Mammary epithelial cell (primary cell): ENCODE measurements around the gene VAV1.

Experiments
- CTCF ChIP-seq, 2 donors: IDR thresholded peaks in 1 of 2; conservative IDR thresholded peaks in 1 of 2; 2 replicates each; pipeline ENCODE4 v1.5.1; 2011 to 2012; ENCODE audit warnings: inconsistent platforms in 2 of 2, low read length in 2 of 2, mild to moderate bottlenecking in 2 of 2, control low read depth in 1 of 2, low read depth in 1 of 2; ENCODE audit not compliant: insufficient read depth in 1 of 2; ENCODE audit errors: extremely low read depth in 1 of 2
- EZH2 ChIP-seq: IDR thresholded peaks from 2 replicates; pipeline ENCODE4 v1.6.1; 2012; ENCODE audit warnings: low read length, inconsistent platforms, borderline replicate concordance

DNA sequence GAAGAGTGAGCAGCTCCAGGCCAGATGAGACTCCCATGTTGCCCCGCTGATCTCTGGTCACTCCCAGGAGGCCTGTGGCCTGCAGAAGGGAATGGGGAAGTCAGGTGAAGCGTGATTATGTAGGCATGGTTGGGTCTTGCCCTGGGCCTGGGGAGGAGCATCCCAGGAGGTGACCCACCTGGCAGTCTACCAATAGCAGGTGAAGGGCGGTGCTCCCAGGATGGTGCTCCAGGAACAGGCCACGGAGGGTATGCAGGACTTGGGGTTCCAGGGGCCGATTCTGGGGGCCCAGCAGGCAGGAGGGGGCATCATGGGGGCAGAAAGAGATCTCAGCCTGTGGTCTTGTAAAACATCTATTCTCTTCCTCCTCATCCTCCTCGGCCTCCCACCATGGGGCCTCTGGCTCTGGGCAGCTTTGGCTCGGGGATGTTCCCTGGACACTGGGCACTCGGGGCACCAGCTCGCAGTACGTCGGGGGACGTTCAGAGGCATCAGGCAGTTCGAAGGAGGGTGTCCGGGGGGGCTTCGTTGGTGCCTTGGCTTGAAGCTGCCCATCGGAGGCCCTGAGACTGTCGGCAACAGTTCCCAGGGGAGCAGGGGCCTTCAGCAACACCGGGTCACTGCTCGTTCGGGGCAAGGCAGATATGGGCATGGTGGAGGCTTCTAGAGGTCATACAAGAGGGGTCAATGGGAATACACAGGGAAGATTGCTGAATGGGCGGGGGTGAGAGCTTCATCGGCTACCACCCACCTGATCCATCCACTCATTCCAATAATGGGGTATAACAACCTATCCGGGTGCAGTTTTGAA, 17.6 kb upstream of the VAV1 start:
- TF ChIP-seq CTCF (conservative IDR thresholded peaks at IDR 0.05 in 1 of 2, IDR thresholded peaks at IDR 0.05 in 1 of 2; ENCODE audit: extremely low read depth in 1 of 2, insufficient read depth in 1 of 2, low read depth in 1 of 2, low read length in 2 of 2): no peak
- TF ChIP-seq EZH2: no peak
